NCI-H510A treated with DMSO at 0.1 percent for 48 hours (cell line): Measurements from ENCODE around the gene NTSR2.

Experiments
- DNase-seq: peaks from one replicate; lab custom pipeline; 2025; lab: John Stamatoyannopoulos, UW

NTSR2 gene

GRCh38 chr2:11628675-11629074, 41.3 kb downstream of the NTSR2 start:
- DNase-seq = no peak

- DNase-seq = no peak
Observed at GRCh38 chr2:11625671-11626070, 44.3 kb downstream of the NTSR2 start.

GRCh38 chr2:11624893-11625292, 45.1 kb downstream of the NTSR2 start:
- no peak for DNase-seq

GRCh38 chr2:11622611-11623010, 47.4 kb downstream of the NTSR2 start:
- DNase-seq = no peak

GRCh38 chr2:11621410-11621809, 48.6 kb downstream of the NTSR2 start:
- DNase-seq = peak; percentile 62

GRCh38 chr2:11618708-11619062, 51.3 kb downstream of the NTSR2 start:
- DNase-seq = no peak

- no peak for DNase-seq
Observed at GRCh38 chr2:11617984-11618707, 51.8 kb downstream of the NTSR2 start.

- no peak for DNase-seq
Observed at GRCh38 chr2:11617527-11617926, 52.5 kb downstream of the NTSR2 start.

- DNase-seq = no peak
Observed at GRCh38 chr2:11616851-11617415, 53.1 kb downstream of the NTSR2 start.

GRCh38 chr2:11616097-11616687, 53.8 kb downstream of the NTSR2 start:
- DNase-seq = no peak

- no peak for DNase-seq
Observed at GRCh38 chr2:11615209-11615608, 54.8 kb downstream of the NTSR2 start.

GRCh38 chr2:11613297-11613696, 56.7 kb downstream of the NTSR2 start:
- DNase-seq = no peak

- DNase-seq = no peak
Observed at GRCh38 chr2:11612553-11613215, 57.3 kb downstream of the NTSR2 start.

- DNase-seq = no peak
Observed at GRCh38 chr2:11611251-11611650, 58.7 kb downstream of the NTSR2 start.

- no peak for DNase-seq
Observed at GRCh38 chr2:11610624-11611242, 59.3 kb downstream of the NTSR2 start.
